Breast epithelium (tissue), 3 donors: ENCODE measurements around the gene GALNT10.

ENCODE experiments used
- CTCF ChIP-seq, 3 donors: fragments of 450-650 bp; IDR thresholded peaks; one replicate each; pipeline ENCODE4 v1.5.1; 2016 to 2017; ENCODE audit warnings: antibody characterized with exemption in 3 of 3, mild to moderate bottlenecking in 3 of 3, moderate library complexity in 3 of 3
- POLR2A ChIP-seq: fragments of 450-650 bp; IDR thresholded peaks from one replicate; pipeline ENCODE4 v1.6.1; 2016; ENCODE audit warnings: antibody characterized with exemption, mild to moderate bottlenecking, moderate library complexity

DNA sequence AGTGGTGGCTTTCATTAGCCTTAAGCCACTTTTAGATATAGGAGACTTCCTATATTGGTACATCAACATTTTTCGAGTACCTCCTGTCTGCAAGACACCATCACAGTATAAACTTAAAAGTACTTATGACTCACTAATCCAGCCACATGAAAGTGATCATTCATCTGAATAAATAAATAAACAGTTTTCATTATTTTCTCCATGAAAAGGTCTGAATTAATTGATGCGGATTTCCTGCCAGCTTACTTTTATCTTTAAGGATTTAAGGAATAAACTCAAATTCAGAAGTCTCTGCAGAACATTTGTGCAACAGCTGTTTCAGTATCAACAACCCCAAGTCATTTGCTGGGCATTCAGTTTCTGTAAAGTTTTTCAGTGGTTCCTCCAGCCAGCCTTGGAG is 259.3 kb downstream of the GALNT10 start:
- TF ChIP-seq CTCF (IDR thresholded peaks at IDR 0.05), result no peak
- no peak for TF ChIP-seq POLR2A
